ENCODE results near the gene HGS.

- no peak for TF ChIP-seq CTCF (IDR thresholded peaks at IDR 0.05)
- TF ChIP-seq POLR2A (IDR thresholded peaks at IDR 0.05): no peak
Measured at GRCh38 chr17:81641825-81642489, 41.9 kb upstream of the HGS start.

All from esophagus squamous epithelium (tissue), 4 donors.